Eye (tissue), 1 donor: Measurements from ENCODE around the gene NPHP4.
A peak's percentile ranks its signal among the peaks of the same experiment; 100 is the strongest.
"Not testable (repeated sequence)": the region's sequence is repeated elsewhere in the genome, so short reads cannot be mapped to it uniquely, and the experiment has no call there.

ENCODE experiments used
- DNase-seq: peaks from one replicate; pipeline ENCODE4 v3.0.0-alpha.2; 2015

NPHP4 gene

DNA sequence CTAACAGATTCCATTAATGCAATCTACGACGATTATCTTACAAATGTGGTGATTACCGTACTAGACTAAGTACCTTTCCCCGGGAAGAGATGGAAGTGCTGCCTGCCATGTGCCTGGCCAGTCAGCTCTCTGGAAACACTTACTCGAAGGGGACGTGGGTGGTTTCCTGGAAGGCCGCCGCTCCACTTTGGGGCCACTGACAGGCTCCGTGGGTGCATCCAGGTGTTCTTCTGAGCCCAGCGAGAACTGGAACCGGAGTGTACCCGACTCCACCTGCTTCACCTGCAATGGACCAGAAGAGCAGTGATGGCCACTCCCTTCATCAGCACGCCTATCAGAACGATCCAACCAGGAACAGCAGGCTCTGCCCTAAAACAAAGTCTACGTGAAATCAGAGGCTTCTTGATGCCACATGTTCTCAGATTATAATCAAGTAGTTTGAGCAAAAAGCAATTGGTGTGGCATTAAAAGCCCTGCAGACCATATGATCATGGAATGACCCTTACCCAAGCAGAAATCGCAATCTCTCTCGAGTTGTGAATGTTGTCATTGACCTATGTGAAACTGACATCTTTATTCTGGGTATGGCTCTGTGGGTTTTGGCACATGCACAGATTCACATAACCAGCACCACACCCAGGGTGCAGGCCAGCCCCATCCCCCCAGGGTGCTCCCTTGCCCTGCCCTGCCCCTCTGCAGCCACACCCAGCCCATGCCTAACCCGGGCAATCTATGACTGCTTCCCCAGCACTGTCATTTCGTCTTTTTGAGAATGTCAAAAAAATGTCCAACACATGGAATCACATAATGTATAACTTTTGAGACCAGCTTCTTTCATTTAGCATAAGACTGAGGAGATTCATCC lies 64.5 kb downstream of the NPHP4 start:
- no peak for DNase-seq

DNA sequence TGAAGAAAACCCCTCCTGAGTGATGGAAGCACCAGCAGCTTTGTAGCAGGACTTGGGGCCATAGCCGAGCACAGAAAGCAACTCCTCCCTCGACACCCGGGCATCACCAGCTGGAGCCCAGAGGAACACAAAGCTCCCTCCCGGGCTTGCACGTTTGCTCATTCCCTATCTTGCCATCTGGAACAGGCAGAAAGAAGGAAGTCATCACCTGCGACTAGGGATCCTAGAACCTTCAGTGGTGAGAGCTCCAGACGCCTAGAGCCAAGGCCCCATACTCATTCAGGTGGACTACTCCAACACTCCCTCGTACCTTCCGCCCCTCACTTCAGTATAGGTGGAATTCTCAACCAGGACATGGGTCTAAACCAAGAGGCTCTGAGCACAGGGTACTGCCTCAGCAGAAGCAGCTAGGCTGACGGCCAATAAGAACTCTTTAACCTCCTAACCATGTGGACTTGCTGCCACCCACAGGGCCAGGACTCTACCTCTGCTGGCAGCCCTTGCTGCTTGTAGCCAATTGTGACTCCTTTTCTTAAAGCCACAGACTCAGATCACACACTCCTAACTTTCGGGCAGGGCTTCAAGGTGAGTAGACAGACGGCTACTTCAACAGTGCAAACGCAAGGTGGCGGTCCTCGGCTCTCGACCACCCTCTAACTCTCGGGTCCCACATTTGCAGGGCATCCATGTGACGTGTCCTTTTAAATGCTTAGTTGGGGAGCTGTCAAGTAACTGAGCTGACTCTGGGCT lies 65.4 kb downstream of the NPHP4 start:
- no peak for DNase-seq

DNA sequence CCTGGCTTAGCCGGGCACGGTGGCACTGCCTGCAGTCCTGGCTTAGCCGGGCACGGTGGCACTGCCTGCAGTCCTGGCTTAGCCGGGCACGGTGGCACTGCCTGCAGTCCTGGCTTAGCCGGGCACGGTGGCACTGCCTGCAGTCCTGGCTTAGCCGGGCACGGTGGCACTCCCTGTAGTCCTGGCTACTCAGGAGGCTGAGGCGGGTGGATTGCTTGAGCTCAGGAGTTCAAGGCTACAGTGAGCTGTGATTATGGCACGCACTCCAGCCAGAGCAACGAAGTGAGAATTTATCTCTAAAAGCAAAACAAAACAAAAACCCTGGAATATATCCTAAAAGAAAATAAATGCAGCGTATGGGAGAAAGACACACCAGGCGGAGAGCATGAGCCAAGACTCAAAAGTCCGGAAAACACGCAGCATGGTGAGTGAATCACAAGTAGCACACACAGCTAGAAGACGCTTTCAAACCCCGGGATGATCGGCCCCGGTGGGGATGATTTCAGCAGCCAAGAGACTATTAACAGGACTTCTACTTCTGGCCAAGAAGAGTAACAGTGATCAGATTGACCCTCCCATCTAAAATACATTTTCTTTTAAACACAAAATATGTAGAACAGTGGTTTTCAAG lies 69.4 kb downstream of the NPHP4 start:
- DNase-seq = not testable (repeated sequence)

GRCh38 chr1:5921671-5922070 lies 70.6 kb downstream of the NPHP4 start:
- DNase-seq = no peak

- no peak for DNase-seq
Observed at GRCh38 chr1:5921129-5921528, 71.1 kb downstream of the NPHP4 start.

DNA sequence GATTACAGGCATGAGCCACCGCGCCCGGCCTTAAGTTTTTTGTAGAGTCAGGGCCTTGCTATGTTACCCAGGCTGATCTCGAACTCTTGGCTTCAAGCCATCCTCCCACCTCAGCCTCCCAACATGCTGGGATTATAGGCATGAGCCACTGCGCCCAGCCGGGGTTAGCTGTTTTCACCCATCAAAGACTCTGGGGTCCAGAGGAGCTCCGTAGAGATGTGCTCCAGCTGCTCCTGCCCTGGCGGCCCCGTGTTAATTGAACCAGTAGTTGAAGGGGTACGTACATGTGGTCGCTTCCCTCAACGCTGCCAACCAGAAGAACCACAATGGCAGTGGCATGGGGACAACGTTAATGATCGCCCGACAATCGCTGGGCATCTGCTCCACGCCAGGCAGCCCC lies 72.0 kb downstream of the NPHP4 start:
- no peak for DNase-seq

DNA sequence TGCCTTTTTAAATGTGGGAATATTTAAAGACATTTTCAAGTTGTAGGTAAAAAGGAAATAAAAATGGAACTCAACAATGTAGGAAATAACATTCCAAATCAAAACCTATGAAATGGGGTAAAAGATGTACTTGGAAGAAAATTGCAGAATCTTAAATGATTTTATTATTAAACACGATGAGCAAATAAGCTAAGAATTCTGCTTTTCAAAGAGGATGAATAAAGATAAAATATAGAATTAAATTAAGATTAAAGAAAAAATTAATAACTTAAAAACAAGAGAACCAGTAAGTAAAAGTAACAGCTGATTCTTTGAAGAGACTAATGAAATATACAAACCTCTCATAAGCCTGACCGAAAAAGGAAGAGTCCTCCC lies 74.0 kb downstream of the NPHP4 start:
- DNase-seq = no peak

DNA sequence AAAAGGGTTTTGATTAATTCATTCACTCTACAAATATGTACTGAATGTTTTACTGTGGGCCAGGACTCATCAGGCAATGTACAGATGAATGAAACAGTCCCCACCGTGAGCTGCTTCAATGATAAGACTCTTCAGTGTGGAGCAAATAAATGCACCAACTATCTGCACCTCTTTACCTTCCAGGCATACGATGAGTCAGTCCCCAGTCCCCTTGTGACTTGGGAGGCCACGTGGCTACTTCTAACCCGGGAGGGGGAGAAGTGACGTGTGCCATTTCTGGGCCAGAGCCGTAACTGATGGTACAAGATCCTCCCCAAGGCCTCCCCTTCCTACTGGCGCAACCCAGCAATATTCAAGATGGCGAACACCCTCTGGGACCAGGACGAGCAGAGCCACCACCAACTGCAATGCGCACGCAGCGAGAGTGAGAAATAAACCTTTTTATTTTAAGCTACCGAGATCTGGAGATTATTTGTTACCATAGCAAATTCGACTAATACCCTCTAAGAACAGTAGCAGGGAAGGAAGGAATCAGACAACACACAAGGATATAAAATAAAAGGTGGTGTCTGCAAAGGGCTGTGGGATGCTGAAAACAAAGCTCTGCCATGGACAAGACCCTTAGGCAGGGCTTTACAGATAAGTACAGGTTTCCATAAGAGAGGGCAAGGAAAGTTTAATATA lies 74.5 kb downstream of the NPHP4 start:
- no peak for DNase-seq

GRCh38 chr1:5917281-5917590 lies 75.0 kb downstream of the NPHP4 start:
- DNase-seq = no peak

DNA sequence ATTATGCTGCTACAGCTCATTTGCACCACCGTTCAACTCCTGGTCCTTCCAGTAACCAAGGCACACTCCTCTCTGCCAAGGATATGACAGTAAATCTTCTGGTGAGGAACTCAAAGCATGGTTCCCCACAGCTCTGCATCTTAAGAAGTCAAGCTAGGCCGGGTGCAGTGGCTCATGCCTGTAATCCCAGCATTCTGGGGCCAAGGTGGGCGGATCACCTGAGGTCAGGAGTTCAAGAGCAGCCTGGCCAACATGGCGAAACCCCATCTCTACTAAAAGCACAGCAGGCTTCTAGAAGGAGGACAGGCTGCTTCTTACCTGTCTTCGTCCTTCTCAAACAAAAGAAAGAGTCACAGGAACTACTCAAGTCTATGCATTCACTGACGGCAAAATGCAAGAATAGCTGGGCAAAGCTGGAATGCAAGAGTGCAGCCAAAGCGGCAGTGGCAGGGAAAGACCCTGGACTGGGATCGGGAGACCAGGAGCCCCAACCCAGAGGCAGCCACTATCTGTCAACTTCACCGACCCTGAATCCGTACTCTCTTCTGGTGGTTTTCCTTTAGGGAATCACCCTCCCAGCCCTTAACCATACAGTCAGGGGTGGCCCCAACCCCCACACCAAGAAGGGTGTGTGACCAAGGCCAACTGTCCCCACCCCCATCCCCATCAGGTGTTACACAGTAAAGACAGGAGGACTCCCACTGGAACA lies 75.5 kb downstream of the NPHP4 start:
- DNase-seq = no peak

- peak; percentile 80 for DNase-seq
Observed at GRCh38 chr1:5915587-5916571, 76.3 kb downstream of the NPHP4 start.

DNA sequence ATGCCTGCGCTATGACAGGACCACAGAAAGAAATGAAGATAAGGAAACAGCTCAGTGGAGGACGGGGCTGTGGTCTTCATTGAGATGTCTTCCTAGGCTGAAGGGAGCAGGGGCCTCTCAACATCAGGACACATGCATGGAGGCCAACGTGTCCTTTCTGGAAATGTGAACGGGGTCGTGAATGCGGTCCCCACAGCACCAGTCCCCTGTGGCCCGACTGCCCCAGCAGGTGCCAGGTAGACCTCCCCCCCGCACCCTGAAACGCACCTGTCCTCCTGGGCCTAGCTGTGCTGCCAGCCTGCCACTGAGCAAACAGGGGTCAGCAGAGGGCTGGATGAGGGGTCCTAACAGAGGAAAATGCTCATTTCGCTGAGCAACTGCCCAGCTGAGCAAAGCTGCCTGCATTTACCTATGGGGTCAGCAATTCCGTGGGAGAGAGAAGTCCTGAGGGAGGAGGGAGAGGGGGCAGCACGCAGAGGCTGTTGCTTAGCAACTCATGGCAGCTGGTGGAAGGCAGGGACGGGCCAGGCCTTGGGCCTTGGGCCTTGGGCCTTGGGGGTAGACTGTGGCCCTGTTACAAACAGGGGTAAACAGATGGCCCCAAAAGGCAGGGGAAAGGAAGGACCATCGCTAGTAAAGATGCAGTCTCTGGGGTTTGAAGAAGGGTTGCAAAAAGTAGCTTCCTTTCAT lies 77.4 kb downstream of the NPHP4 start:
- DNase-seq = no peak

GRCh38 chr1:5913876-5914275 lies 78.3 kb downstream of the NPHP4 start:
- DNase-seq = no peak

GRCh38 chr1:5913078-5913845 lies 79.0 kb downstream of the NPHP4 start:
- DNase-seq = no peak

GRCh38 chr1:5911871-5912271 lies 80.4 kb downstream of the NPHP4 start:
- no peak for DNase-seq

- no peak for DNase-seq
Observed at GRCh38 chr1:5911157-5911556, 81.1 kb downstream of the NPHP4 start.

- no peak for DNase-seq
Observed at GRCh38 chr1:5910666-5911065, 81.6 kb downstream of the NPHP4 start.

- no peak for DNase-seq
Observed at GRCh38 chr1:5910276-5910620, 82.0 kb downstream of the NPHP4 start.

DNA sequence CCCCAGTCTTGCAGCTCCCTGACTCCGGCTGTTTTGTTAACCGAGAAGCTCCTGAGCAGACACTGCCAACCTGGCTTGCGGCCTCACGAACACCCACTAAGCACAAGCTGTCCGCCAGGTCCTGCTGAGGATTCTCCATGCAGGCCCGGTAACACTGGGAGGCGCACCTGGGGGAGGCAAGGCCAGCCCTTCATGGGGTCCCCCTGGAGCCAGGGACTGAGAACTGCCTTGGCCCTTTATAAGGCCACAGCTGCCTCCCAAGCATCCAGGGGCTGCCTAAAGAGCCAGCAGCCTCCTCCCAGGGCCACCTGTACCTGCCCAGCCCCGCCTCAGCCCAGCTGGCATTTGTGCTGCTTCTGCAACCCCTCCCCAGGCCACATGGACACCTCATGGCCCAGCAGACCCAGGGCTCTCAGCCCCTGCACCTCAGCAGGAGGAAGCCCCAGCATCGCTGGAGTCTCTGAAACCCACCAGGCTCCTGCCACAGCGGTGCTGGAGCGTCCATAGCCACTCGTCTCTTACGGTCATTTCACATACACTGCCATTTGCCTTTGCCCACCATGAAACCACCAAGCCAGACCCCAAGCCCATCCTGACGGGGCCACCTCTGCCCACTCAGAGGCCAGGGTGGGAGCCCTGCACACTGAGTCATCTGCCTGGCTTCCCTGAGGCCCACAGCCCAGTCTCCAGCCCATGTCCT lies 82.5 kb downstream of the NPHP4 start:
- no peak for DNase-seq
